Endothelial cell (in vitro differentiated cells): ENCODE measurements around the gene CABP2. TPM values are rescaled to one million over a fixed set of nuclear protein-coding genes. Genes with fewer than 3 reads are reported as not detected.

Experiments
- DNase-seq: peaks from one replicate; pipeline ENCODE4 v3.0.0; 2021; ENCODE audit warnings: low spot score
- H3K27ac Mint-ChIP-seq: one replicate; pipeline ENCODE4 v1.8.0; 2021; ENCODE audit warnings: mixed read lengths, inconsistent platforms; ENCODE audit not compliant: unreplicated experiment
- H3K27me3 Mint-ChIP-seq: one replicate; pipeline ENCODE4 v1.8.0; 2021; ENCODE audit warnings: mild to moderate bottlenecking, moderate library complexity, mixed read lengths, inconsistent platforms; ENCODE audit not compliant: unreplicated experiment
- H3K36me3 Mint-ChIP-seq: one replicate; pipeline ENCODE4 v1.8.0; 2021; ENCODE audit warnings: mild to moderate bottlenecking, low read depth, mixed read lengths, inconsistent platforms; ENCODE audit not compliant: unreplicated experiment
- H3K4me1 Mint-ChIP-seq: one replicate; pipeline ENCODE4 v1.8.0; 2021; ENCODE audit warnings: mild to moderate bottlenecking, mixed read lengths, inconsistent platforms; ENCODE audit not compliant: unreplicated experiment
- H3K4me3 Mint-ChIP-seq: one replicate; pipeline ENCODE4 v1.8.0; 2021; ENCODE audit warnings: mild to moderate bottlenecking, mixed read lengths, inconsistent platforms; ENCODE audit not compliant: unreplicated experiment
- H3K9me3 Mint-ChIP-seq: one replicate; pipeline ENCODE4 v1.8.0; 2021; ENCODE audit warnings: mixed read lengths, inconsistent platforms; ENCODE audit not compliant: unreplicated experiment
- CTCF ChIP-seq: fragments of 200-600 bp; sonication (generic); IDR thresholded peaks from one replicate; pipeline ENCODE4 v1.5.0; 2021; ENCODE audit warnings: antibody characterized with exemption; ENCODE audit not compliant: unreplicated experiment
- total RNA-seq: library from RNA; stranded (reverse); fragmentation: NEBNext Ultra II Directional; extraction: Animal tissue kit (Norgen Biotek cat#: 25700); gene quantifications from one replicate; pipeline ENCODE4 v1.2.1, GENCODE V29; 2021; ENCODE audit not compliant: unreplicated experiment

Gene CABP2
- total RNA-seq, 1 donor from 2014 or later, result not detected

- Mint-ChIP-seq H3K36me3 (no peaks in the 10 kb centered on the region), H3K4me3 (no peak overlapping the region), H3K4me1 (no peaks in the 10 kb centered on the region), H3K27ac (no peak overlapping the region), H3K9me3 (peaks cover 5% of the 10 kb centered on the region), H3K27me3 (peaks cover 7% of the 10 kb centered on the region)
- TF ChIP-seq CTCF, result no peak
- DNase-seq, result no peak
Observed at GRCh38 chr11:67530282-67530592, 7.0 kb upstream of the CABP2 start.

DNA sequence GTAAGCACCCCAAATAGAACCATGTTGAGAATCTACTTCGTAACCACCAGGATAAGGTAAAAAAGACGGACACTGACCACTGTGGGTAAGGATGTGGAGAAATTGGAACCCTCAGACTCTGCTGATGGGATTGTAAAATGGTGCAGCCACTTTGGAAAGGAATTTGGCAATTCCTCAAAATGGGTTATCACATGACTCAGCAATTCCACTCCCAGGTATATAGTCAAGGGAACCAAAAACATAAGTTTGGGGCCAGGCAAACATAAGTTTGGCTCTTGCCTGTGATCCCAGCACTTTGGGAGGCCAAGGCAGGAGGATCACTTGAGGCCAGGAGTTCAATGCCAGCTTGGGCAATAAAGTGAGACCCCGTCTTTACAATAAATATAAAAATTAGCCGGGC, 5.1 kb upstream of the CABP2 start:
- no peak for DNase-seq
- Mint-ChIP-seq H3K4me3 (no peak overlapping the region), H3K27me3 (peaks cover 12% of the 10 kb centered on the region), H3K4me1 (no peaks in the 10 kb centered on the region), H3K27ac (no peak overlapping the region), H3K36me3 (no peaks in the 10 kb centered on the region), H3K9me3 (no peaks in the 10 kb centered on the region)
- no peak for TF ChIP-seq CTCF

DNA sequence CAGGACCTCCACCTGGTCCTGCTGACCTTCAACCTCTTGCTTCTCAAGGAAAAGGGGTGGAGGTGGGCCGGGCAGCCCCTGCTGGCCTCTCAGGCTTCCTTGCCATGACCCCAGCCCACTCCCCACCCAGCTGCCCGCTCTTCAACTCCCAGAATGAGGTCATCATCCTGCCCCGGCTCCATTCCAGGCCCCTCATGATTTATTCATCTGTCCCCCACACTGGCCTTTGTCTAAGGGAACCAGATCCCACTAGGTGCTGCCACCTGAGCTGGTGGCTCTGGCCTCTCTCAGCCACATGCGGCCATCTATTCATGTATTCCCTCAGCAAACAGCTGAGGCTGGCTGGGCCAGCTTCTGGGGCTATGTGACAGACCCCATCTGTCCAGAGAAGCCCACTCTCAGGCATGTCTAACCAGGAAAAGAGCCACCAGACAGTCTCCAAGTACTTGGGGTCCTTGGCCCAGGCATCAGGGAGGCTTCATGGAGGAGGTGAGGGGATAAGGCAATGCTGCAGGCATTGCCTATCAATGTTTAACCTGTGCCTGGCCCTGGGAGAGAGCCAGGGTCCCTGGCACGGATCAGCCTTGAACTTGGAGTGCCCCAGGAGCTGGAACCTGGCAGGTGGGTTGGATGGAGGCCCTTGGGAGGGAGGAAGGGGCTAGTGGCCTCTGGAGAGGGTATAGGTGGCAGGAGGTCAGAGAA, 2.2 kb upstream of the CABP2 start:
- no peaks in the 10 kb centered on the region for H3K36me3 Mint-ChIP-seq
- H3K4me1 Mint-ChIP-seq, result no peaks in the 10 kb centered on the region
- no peak for DNase-seq
- peaks cover 12% of the 10 kb centered on the region for H3K27me3 Mint-ChIP-seq
- no peak overlapping the region for H3K4me3 Mint-ChIP-seq
- H3K27ac Mint-ChIP-seq, result no peak overlapping the region
- no peak for TF ChIP-seq CTCF
- H3K9me3 Mint-ChIP-seq, result no peaks in the 10 kb centered on the region

DNA sequence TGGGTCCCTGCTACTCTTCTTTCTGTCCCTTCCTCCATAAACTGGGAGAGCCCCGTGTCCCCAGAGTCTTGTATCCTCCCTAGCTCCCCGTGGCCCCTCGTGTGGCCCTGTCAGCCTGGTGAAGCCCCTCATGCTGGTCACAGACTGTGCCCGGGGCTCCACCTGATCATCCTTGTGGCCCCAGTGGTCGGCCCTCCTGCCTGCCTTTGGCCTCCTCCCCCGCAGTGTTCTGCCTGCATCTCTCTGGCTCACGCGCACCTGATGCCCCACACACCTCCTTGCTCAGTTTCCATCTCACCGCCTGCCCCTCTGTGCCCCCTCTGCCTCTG, 1.2 kb upstream of the CABP2 start:
- no peak overlapping the region for H3K4me3 Mint-ChIP-seq
- no peak for TF ChIP-seq CTCF
- H3K27me3 Mint-ChIP-seq, result peaks cover 12% of the 10 kb centered on the region
- H3K4me1 Mint-ChIP-seq, result no peaks in the 10 kb centered on the region
- H3K36me3 Mint-ChIP-seq, result no peaks in the 10 kb centered on the region
- DNase-seq, result no peak
- H3K9me3 Mint-ChIP-seq, result no peaks in the 10 kb centered on the region
- H3K27ac Mint-ChIP-seq, result no peak overlapping the region

- DNase-seq, result no peak
- H3K36me3 Mint-ChIP-seq, result no peaks in the 10 kb centered on the region
- no peaks in the 10 kb centered on the region for H3K9me3 Mint-ChIP-seq
- no peak overlapping the region for H3K27ac Mint-ChIP-seq
- H3K4me1 Mint-ChIP-seq, result peaks cover 1% of the 10 kb centered on the region
- no peak for TF ChIP-seq CTCF
- no peak overlapping the region for H3K4me3 Mint-ChIP-seq
- H3K27me3 Mint-ChIP-seq, result peaks cover 10% of the 10 kb centered on the region
Observed at GRCh38 chr11:67523556-67524479, 572 bp upstream of the CABP2 start.
